H1 (cell line): ENCODE data around the gene PTGFR. TPM values are rescaled to one million over a fixed set of nuclear protein-coding genes. Genes with fewer than 3 reads are reported as not detected.

Experiments
- CTCF ChIA-PET: fragments of 300-600 bp; sonication (Branson Sonifier 250); formaldehyde crosslinking; loops from one replicate; lab custom pipeline; 2021; ENCODE audit not compliant: partially characterized antibody; lab: Charles Lee
- POLR2A ChIA-PET: fragments of 300-600 bp; sonication (Branson Sonifier 250); formaldehyde crosslinking; loops from one replicate; lab custom pipeline; 2021; ENCODE audit warnings: inconsistent platforms; ENCODE audit not compliant: partially characterized antibody; lab: Charles Lee
- DNase-seq, 2 experiments: peaks; one replicate each; pipeline versions ENCODE4 v3.0.0 to v3.0.0-alpha.2; 2010 to 2022; ENCODE audit warnings: low spot score in 2 of 2, low read depth in 1 of 2, mixed read lengths in 1 of 2
- FAIRE-seq: peaks from 2 replicates; lab custom pipeline; 2011; peaks lifted over from hg19 to GRCh38; lab: Jason Lieb, UNC
- H2AFZ ChIP-seq: 2 replicates; pipeline ENCODE4 v1.8.1; 2012; ENCODE audit warnings: low read length, inconsistent platforms
- H2AK5ac ChIP-seq: 2 replicates; pipeline ENCODE4 v1.6.1; 2013; ENCODE audit warnings: low read depth, low read length
- H2BK120ac ChIP-seq: replicated peaks from 2 replicates; pipeline ENCODE3; 2013; ENCODE audit warnings: low read depth, low read length, inconsistent platforms
- H2BK12ac ChIP-seq: 2 replicates; pipeline ENCODE4 v1.6.1; 2013; ENCODE audit warnings: low read depth, low read length
- H2BK15ac ChIP-seq: 2 replicates; pipeline ENCODE4 v1.6.1; 2013; ENCODE audit warnings: low read length
- H2BK20ac ChIP-seq: 2 replicates; pipeline ENCODE4 v1.6.1; 2013; ENCODE audit warnings: low read length
- H2BK5ac ChIP-seq: 2 replicates; pipeline ENCODE4 v1.6.1; 2013; ENCODE audit warnings: low read depth, low read length
- H3K14ac ChIP-seq: 2 replicates; pipeline ENCODE4 v1.6.1; 2013; ENCODE audit warnings: inconsistent platforms; ENCODE audit not compliant: insufficient read length
- H3K18ac ChIP-seq: 2 replicates; pipeline ENCODE4 v1.6.1; 2013; ENCODE audit warnings: low read length; ENCODE audit errors: extremely low read depth
- H3K23ac ChIP-seq: 2 replicates; pipeline ENCODE4 v1.6.1; 2013; ENCODE audit warnings: inconsistent platforms; ENCODE audit not compliant: insufficient read length
- H3K23me2 ChIP-seq: 2 replicates; pipeline ENCODE4 v1.6.1; 2013; ENCODE audit warnings: low read depth, low read length
- H3K27ac ChIP-seq: 2 replicates; pipeline ENCODE4 v1.6.1; 2011; ENCODE audit warnings: low read depth, low read length, inconsistent platforms
- H3K27me3 ChIP-seq, 4 experiments: replicated peaks in 1 of 4; 1 replicate in 1 of 4; 2 replicates in 3 of 4; pipeline versions ENCODE4 v1.6.1 to v1.8.1; 2011 to 2013; ENCODE audit warnings: low read length in 3 of 4, mild to moderate bottlenecking in 3 of 4, inconsistent platforms in 2 of 4, mixed read lengths in 2 of 4, moderate library complexity in 1 of 4; ENCODE audit not compliant: control insufficient read depth in 3 of 4, insufficient read depth in 3 of 4; ENCODE audit errors: extremely low read depth in 1 of 4
- H3K36me3 ChIP-seq, 4 experiments: 2 replicates each; pipeline versions ENCODE4 v1.6.1 to v1.8.1; 2011 to 2013; ENCODE audit warnings: mild to moderate bottlenecking in 4 of 4, low read length in 3 of 4, moderate library complexity in 2 of 4, control low read depth in 1 of 4, inconsistent platforms in 1 of 4; ENCODE audit not compliant: insufficient read depth in 4 of 4, control insufficient read depth in 2 of 4
- H3K4ac ChIP-seq: replicated peaks from 2 replicates; pipeline ENCODE3; 2013; ENCODE audit warnings: low read length, low read depth, mixed read lengths, inconsistent platforms; ENCODE audit not compliant: insufficient read length
- H3K4me1 ChIP-seq, 4 experiments: replicated peaks in 1 of 4; 1 replicate in 1 of 4; 2 replicates in 3 of 4; pipeline versions ENCODE4 v1.6.1 to v1.8.1; 2011 to 2013; ENCODE audit warnings: low read length in 3 of 4, inconsistent platforms in 2 of 4, mixed read lengths in 1 of 4; ENCODE audit not compliant: insufficient read depth in 4 of 4, control insufficient read depth in 3 of 4
- H3K4me2 ChIP-seq, 2 experiments: 2 replicates each; pipeline versions ENCODE4 v1.6.1 to v1.8.1; 2011 to 2013; ENCODE audit warnings: low read depth in 2 of 2, low read length in 2 of 2, control low read depth in 1 of 2, inconsistent platforms in 1 of 2, mild to moderate bottlenecking in 1 of 2; ENCODE audit not compliant: insufficient read depth in 1 of 2
- H3K4me3 ChIP-seq, 4 experiments: fragments of 200-600, 300-600 bp in 1 of 4; sonication (generic), shearing (Covaris generic), sonication (Bioruptor Twin) in 1 of 4; 2 replicates each; pipeline versions ENCODE4 v1.5.1 to v1.8.1; 2011 to 2016; ENCODE audit warnings: low read length in 4 of 4, low read depth in 3 of 4, control low read depth in 2 of 4, inconsistent platforms in 2 of 4, mild to moderate bottlenecking in 2 of 4, mixed read lengths in 1 of 4, moderate library complexity in 1 of 4; ENCODE audit not compliant: insufficient read depth in 2 of 4; ENCODE audit errors: extremely low read depth in 1 of 4
- H3K56ac ChIP-seq: replicated peaks from 2 replicates; pipeline ENCODE3; 2013; ENCODE audit warnings: low read depth, mild to moderate bottlenecking, mixed read lengths, low read length, inconsistent platforms; ENCODE audit not compliant: insufficient read length
- H3K79me1 ChIP-seq: 2 replicates; pipeline ENCODE4 v1.6.1; 2013; ENCODE audit warnings: low read depth, low read length, control low read depth
- H3K79me2 ChIP-seq, 2 experiments: 2 replicates each; pipeline versions ENCODE4 v1.6.1 to v1.8.1; 2012 to 2013; ENCODE audit warnings: low read length in 2 of 2, mild to moderate bottlenecking in 2 of 2, inconsistent platforms in 1 of 2; ENCODE audit not compliant: insufficient read depth in 2 of 2, control insufficient read depth in 1 of 2
- H3K9ac ChIP-seq, 4 experiments: replicated peaks in 1 of 4; 1 replicate in 1 of 4; 2 replicates in 3 of 4; pipeline versions ENCODE4 v1.6.1 to v1.8.1; 2011 to 2013; ENCODE audit warnings: low read depth in 3 of 4, low read length in 3 of 4, control low read depth in 2 of 4, mild to moderate bottlenecking in 2 of 4, moderate library complexity in 2 of 4, inconsistent platforms in 1 of 4; ENCODE audit errors: extremely low read depth in 1 of 4
- H3K9me3 ChIP-seq, 2 experiments: 2 replicates each; pipeline versions ENCODE4 v1.6.1 to v1.8.1; 2012 to 2013; ENCODE audit warnings: mild to moderate bottlenecking in 2 of 2, moderate library complexity in 2 of 2, control low read depth in 1 of 2, inconsistent platforms in 1 of 2, low read depth in 1 of 2, low read length in 1 of 2, mixed read lengths in 1 of 2; ENCODE audit not compliant: insufficient read depth in 2 of 2
- H4K20me1 ChIP-seq, 2 experiments: replicated peaks in 1 of 2; 2 replicates each; pipeline versions ENCODE3 to v1.8.1; 2011 to 2013; ENCODE audit warnings: inconsistent platforms in 2 of 2, low read length in 2 of 2, mild to moderate bottlenecking in 1 of 2; ENCODE audit not compliant: insufficient read depth in 2 of 2, control insufficient read depth in 1 of 2
- H4K5ac ChIP-seq: 2 replicates; pipeline ENCODE4 v1.6.1; 2013; ENCODE audit warnings: low read length, low read depth, mixed read lengths, inconsistent platforms; ENCODE audit not compliant: insufficient read length
- H4K8ac ChIP-seq: 2 replicates; pipeline ENCODE4 v1.8.0; 2013; ENCODE audit warnings: mild to moderate bottlenecking, moderate library complexity, low read length, inconsistent platforms; ENCODE audit not compliant: insufficient read depth; ENCODE audit errors: extremely low read depth
- H4K91ac ChIP-seq: replicated peaks from 2 replicates; pipeline ENCODE3; 2013; ENCODE audit warnings: low read length, mixed read lengths, inconsistent platforms; ENCODE audit not compliant: insufficient read length
- BACH1 ChIP-seq: IDR thresholded peaks from 2 replicates; pipeline ENCODE4 v1.6.1; 2012; ENCODE audit warnings: low read length, improper control_type of control experiment
- FOSL1 ChIP-seq: IDR thresholded peaks from 2 replicates; pipeline ENCODE4 v1.6.1; 2011; ENCODE audit warnings: mild to moderate bottlenecking, low read depth, low read length, moderate library complexity; ENCODE audit not compliant: insufficient read depth
- GABPA ChIP-seq: IDR thresholded peaks from 2 replicates; pipeline ENCODE4 v1.6.1; 2011; ENCODE audit warnings: mild to moderate bottlenecking, low read length, moderate library complexity, borderline replicate concordance; ENCODE audit not compliant: insufficient read depth
- JUN ChIP-seq: IDR thresholded peaks from 2 replicates; pipeline ENCODE4 v1.6.1; 2011; ENCODE audit warnings: low read depth, mild to moderate bottlenecking, improper control_type of control experiment, low read length
- KDM1A ChIP-seq: fragments of 200-600, 300-600 bp; sonication (generic); IDR thresholded peaks from 2 replicates; pipeline ENCODE4 v1.7.1; 2016; ENCODE audit warnings: mild to moderate bottlenecking, low read length, borderline replicate concordance
- RFX5 ChIP-seq: IDR thresholded peaks from 2 replicates; pipeline ENCODE4 v1.6.1; 2011; ENCODE audit warnings: low read depth, low read length, improper control_type of control experiment, borderline replicate concordance
- RNF2 ChIP-seq: fragments of 200-900, 300-1000 bp; sonication (generic); IDR thresholded peaks from 2 replicates; pipeline ENCODE4 v1.7.1; 2016; ENCODE audit warnings: borderline replicate concordance, low read depth, mild to moderate bottlenecking, antibody characterized with exemption, low read length; ENCODE audit not compliant: poor library complexity, severe bottlenecking; ENCODE audit errors: missing control alignments
- SIN3A ChIP-seq, 2 experiments: IDR thresholded peaks in 1 of 2; conservative IDR thresholded peaks in 1 of 2; 2 replicates each; pipeline ENCODE4 v1.6.1; 2011 to 2012; ENCODE audit warnings: low read length in 2 of 2, improper control_type of control experiment in 1 of 2, low read depth in 1 of 2, mild to moderate bottlenecking in 1 of 2
- SP4 ChIP-seq: IDR thresholded peaks from 2 replicates; pipeline ENCODE4 v1.6.1; 2012; ENCODE audit warnings: low read length, inconsistent platforms
- TBP ChIP-seq: IDR thresholded peaks from 2 replicates; pipeline ENCODE4 v1.6.1; 2011; ENCODE audit warnings: low read depth, low read length, improper control_type of control experiment
- WGBS, 2 experiments: shearing (Covaris generic) in 1 of 2; methylation state at CpG; one replicate each; pipeline versions ENCODE4 v1.1.6 to v1.1.7; 2013 to 2015; ENCODE audit warnings: low lambda C conversion rate in 2 of 2, mixed read lengths in 2 of 2, inconsistent platforms in 1 of 2, low coverage in 1 of 2, missing lambda C conversion rate in 1 of 2; ENCODE audit not compliant: insufficient replicate concordance in 2 of 2, insufficient coverage in 1 of 2, insufficient read length in 1 of 2; ENCODE audit errors: extremely low coverage in 1 of 2, missing lambda C conversion rate in 1 of 2; 5-methylcytosine and 5-hydroxymethylcytosine counted together
- polyA plus RNA-seq, 7 experiments: library from polyadenylated mRNA; depleted of rRNA in 3 of 7; stranded (reverse) in 5 of 7; unstranded in 2 of 7; fragments of >200 nt in 5 of 7; fragments of 200-250 nt in 2 of 7; gene quantifications; 1 replicate in 5 of 7; 2 replicates in 1 of 7; 4 replicates in 1 of 7; pipeline versions ENCODE4 v1.2.1 to v1.2.3, GENCODE V29; 2011 to 2013; ENCODE audit warnings: missing spikeins in 2 of 7, mixed read lengths in 2 of 7
- total RNA-seq: library from RNA; stranded (reverse); fragmentation: NEBNext Ultra II Directional; extraction: Animal tissue kit (Norgen Biotek cat#: 25700); gene quantifications from 2 replicates; pipeline ENCODE4 v1.2.1, GENCODE V29; 2021

Gene PTGFR
- total and polyA plus RNA-seq, 2 of the 8 experiments (the other 6 are each of a cell fraction or from before 2014, with no cell fraction given), result 0.02 TPM; not detected in 1

DNA sequence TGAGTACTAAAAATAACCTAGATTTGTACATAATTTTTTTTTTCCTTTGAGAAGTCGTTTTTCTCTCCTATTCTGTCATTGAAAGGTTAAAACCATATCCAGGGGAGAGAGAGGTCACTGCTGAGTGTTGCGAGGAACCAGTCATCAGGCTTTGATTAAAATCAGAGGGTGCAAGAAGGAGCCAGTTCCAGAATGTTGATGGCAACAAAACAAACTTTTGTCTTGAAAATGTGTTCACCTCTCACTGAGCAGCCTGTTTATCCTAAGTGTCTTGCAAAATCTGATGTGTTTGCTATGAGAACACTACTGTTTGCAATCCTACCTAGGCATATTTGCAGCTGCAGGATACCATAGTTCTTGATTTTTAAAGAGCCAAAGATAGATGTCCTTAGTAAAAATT, 25.9 kb downstream of the PTGFR start:
- no peak overlapping the region for H3K23ac ChIP-seq
- H3K56ac ChIP-seq, result no peak overlapping the region
- H2BK12ac ChIP-seq, result no peak overlapping the region
- H3K27ac ChIP-seq, result no peak overlapping the region
- no peaks in the 10 kb centered on the region for H3K36me3 ChIP-seq
- no peaks in the 10 kb centered on the region for H3K4me1 ChIP-seq
- no peaks in the 10 kb centered on the region for H3K23me2 ChIP-seq
- CTCF ChIA-PET, result no interaction called here
- POLR2A ChIA-PET, result no interaction called here
- no peak overlapping the region for H2BK5ac ChIP-seq
- no peaks in the 10 kb centered on the region for H4K20me1 ChIP-seq
- DNase-seq (no peak), FAIRE-seq (no peak)
- no peak overlapping the region for H4K8ac ChIP-seq
- H3K79me1 ChIP-seq, result no peaks in the 10 kb centered on the region
- H3K9ac ChIP-seq, result no peak overlapping the region
- H3K4me2 ChIP-seq, result no peak overlapping the region
- H3K27me3 ChIP-seq, result no peaks in the 10 kb centered on the region
- H4K5ac ChIP-seq, result no peak overlapping the region
- H2BK20ac ChIP-seq, result no peak overlapping the region
- H2BK15ac ChIP-seq, result no peak overlapping the region
- H3K9me3 ChIP-seq, result peaks cover 15 to 18% of the 10 kb centered on the region in 2 experiments
- no peak overlapping the region for H2AFZ ChIP-seq
- H3K79me2 ChIP-seq, result no peaks in the 10 kb centered on the region
- H3K4ac ChIP-seq, result no peak overlapping the region
- no peak overlapping the region for H4K91ac ChIP-seq
- H2BK120ac ChIP-seq, result no peak overlapping the region
- no peak overlapping the region for H3K18ac ChIP-seq
- no peak overlapping the region for H3K4me3 ChIP-seq
- no peak overlapping the region for H2AK5ac ChIP-seq
- TF ChIP-seq RFX5, result no peak
- TF ChIP-seq JUN, result no peak
- TF ChIP-seq RNF2, result no peak
- TF ChIP-seq FOSL1, result no peak
- TF ChIP-seq SP4, result no peak
- no peak for TF ChIP-seq KDM1A
- TF ChIP-seq SIN3A (conservative IDR thresholded peaks at IDR 0.05 in 1 of 2, IDR thresholded peaks at IDR 0.05 in 1 of 2; ENCODE audit: low read depth in 1 of 2, low read length in 2 of 2), result no peak
- TF ChIP-seq GABPA, result no peak
- TF ChIP-seq BACH1, result no peak
- TF ChIP-seq TBP, result no peak
- 81% methylated on average over 2 of the region's 2 CpGs; no CpG with 5 or more reads in 1 of the 2 experiments for WGBS, 2 experiments
- no peak overlapping the region for H3K14ac ChIP-seq
